ENCODE results near the gene SELENOT. TPM values are rescaled to one million over a fixed set of nuclear protein-coding genes. Genes with fewer than 3 reads are reported as not detected.

SELENOT gene
- total RNA-seq, 1 experiment from 2014 or later = 73.8 TPM

GRCh38 chr3:150613034-150613433 is 9.9 kb downstream of the SELENOT start:
- H3K36me3 Mint-ChIP-seq (ENCODE audit: insufficient read depth in 1 of 3, low read depth in 3 of 3) = peaks cover 32 to 46% (median 33%) of the 10 kb centered on the region in 3 experiments

More at GRCh38 chr3:150613034-150613433, 9.9 kb downstream of the SELENOT start:
- Histone ChIP-seq H3K9ac (ENCODE audit: extremely low read depth, insufficient read length, low read length) (no peak overlapping the region), H3K4ac (ENCODE audit: low read depth, low read length) (no peak overlapping the region), H4K5ac (ENCODE audit: insufficient read length, low read depth, low read length) (no peak overlapping the region), H3K27ac (ENCODE audit: insufficient read length, low read depth, low read length) (no peak overlapping the region), H2BK12ac (ENCODE audit: insufficient read length, low read depth, low read length) (no peak overlapping the region), H3K27me3 (ENCODE audit: insufficient read depth, low read length) (no peaks in the 10 kb centered on the region), H3K56ac (ENCODE audit: insufficient read length, low read depth, low read length) (no peak overlapping the region), H3K4me2 (ENCODE audit: insufficient read depth, insufficient read length, low read length) (no peak overlapping the region), H2BK5ac (ENCODE audit: insufficient read length, low read length) (no peak overlapping the region), H3K18ac (ENCODE audit: insufficient read length, low read depth, low read length) (no peak overlapping the region), H3K79me2 (ENCODE audit: insufficient read depth, low read length) (peaks cover 22% of the 10 kb centered on the region), H3K9me3 (ENCODE audit: control insufficient read depth, low read depth, low read length) (no peaks in the 10 kb centered on the region), H2BK15ac (ENCODE audit: low read depth, low read length) (no peak overlapping the region), H3K14ac (ENCODE audit: insufficient read depth, low read length) (no peak overlapping the region), H3K23ac (ENCODE audit: insufficient read length, low read depth, low read length) (no peak overlapping the region), H3K79me1 (ENCODE audit: insufficient read depth, low read depth, low read length, poor library complexity, severe bottlenecking) (peaks cover 3% of the 10 kb centered on the region), H4K8ac (replicated peaks; ENCODE audit: insufficient read length, low read depth, low read length) (no peak overlapping the region), H2BK20ac (ENCODE audit: low read depth, low read length, poor library complexity, severe bottlenecking) (no peak overlapping the region), H3K4me1 (ENCODE audit: insufficient read depth, low read length) (no peaks in the 10 kb centered on the region; the same call in 1 of the 2 replicates), H2AFZ (ENCODE audit: low read length) (no peak overlapping the region), H3K23me2 (ENCODE audit: insufficient read length, low read depth, low read length, poor library complexity, severe bottlenecking) (no peaks in the 10 kb centered on the region), H3T11ph (ENCODE audit: low read length) (no peak overlapping the region), H2AK5ac (ENCODE audit: insufficient read length, low read length) (no peak overlapping the region), H4K91ac (ENCODE audit: insufficient read length, low read depth, low read length) (no peak overlapping the region), H2BK120ac (ENCODE audit: low read depth, low read length, poor library complexity, severe bottlenecking) (no peak overlapping the region), H4K20me1 (ENCODE audit: control insufficient read depth, insufficient read depth, insufficient read length) (no peaks in the 10 kb centered on the region)
- no peak for DNase-seq
- no peak overlapping the region for H3K4me3 Mint-ChIP-seq
- TF ChIP-seq CTCF (conservative IDR thresholded peaks at IDR 0.05) = no peak
- H3K27ac Mint-ChIP-seq = no peak overlapping the region; a peak in 1 of 7 replicates
- H3K27me3 Mint-ChIP-seq (ENCODE audit: low read depth) = no peaks in the 10 kb centered on the region
- H3K4me1 Mint-ChIP-seq = peaks cover 4 to 16% of the 10 kb centered on the region in 2 experiments; a peak in 2 of 4 replicates
- no CpG with 5 or more reads among the region's 2 CpGs for WGBS (ENCODE audit: extremely low coverage, insufficient read length, low lambda C conversion rate)
- peaks cover 4 to 13% of the 10 kb centered on the region in 2 experiments for H3K9me3 Mint-ChIP-seq

Data from H9 (cell line).